Peyer's patch (tissue), 4 donors: ENCODE data around the gene SLC27A5. TPM values are rescaled to one million over a fixed set of nuclear protein-coding genes. Genes with fewer than 3 reads are reported as not detected.
"Not testable (repeated sequence)": the region's sequence is repeated elsewhere in the genome, so short reads cannot be mapped to it uniquely, and the experiment has no call there.

Source experiments
- DNase-seq, 3 donors: peaks; one replicate each; pipeline ENCODE4 v3.0.0-alpha.2; 2017 to 2019
- H3K27ac ChIP-seq, 4 donors: fragments of 200-600 bp; sonication (generic); one replicate each; pipeline ENCODE4 v1.5.1; 2016 to 2019
- H3K27me3 ChIP-seq, 2 donors: fragments of 200-600 bp; sonication (generic); one replicate each; pipeline ENCODE4 v1.5.1; 2019
- H3K36me3 ChIP-seq, 3 donors: fragments of 200-600 bp; sonication (generic); one replicate each; pipeline ENCODE4 v1.5.1; 2016 to 2019
- H3K4me1 ChIP-seq, 4 donors: fragments of 200-600 bp; sonication (generic); one replicate each; pipeline ENCODE4 v1.5.1; 2016 to 2019
- H3K4me3 ChIP-seq, 4 donors: fragments of 200-600 bp; sonication (generic); 1 replicate in 3 of 4; 2 replicates in 1 of 4; pipeline ENCODE4 v1.5.1; 2016 to 2019; ENCODE audit warnings: mild to moderate bottlenecking in 1 of 4
- H3K9me3 ChIP-seq, 4 donors: fragments of 200-600 bp; sonication (generic); one replicate each; pipeline ENCODE4 v1.5.1; 2016 to 2019; ENCODE audit warnings: mild to moderate bottlenecking in 1 of 4
- POLR2A ChIP-seq, 2 donors: fragments of 450-650 bp; IDR thresholded peaks; one replicate each; pipeline ENCODE4 v1.5.1; 2017; ENCODE audit warnings: antibody characterized with exemption in 2 of 2, mild to moderate bottlenecking in 2 of 2, moderate library complexity in 2 of 2
- total RNA-seq, 4 donors: library from RNA; depleted of rRNA; stranded (reverse); fragments of >200 nt; gene quantifications; one replicate each; pipeline ENCODE4 v1.1.0, GENCODE V29; 2016
- TF ChIP-seq, protein P1 (sequence below), 6 experiments: fragments of 450-650 bp in 4 of 6; fragments of 200-600 bp in 2 of 6; sonication (generic) in 1 of 6; IDR thresholded peaks; one replicate each; pipeline ENCODE4 v1.5.1; 2017 to 2019; ENCODE audit warnings: antibody characterized with exemption in 6 of 6, mild to moderate bottlenecking in 3 of 6, moderate library complexity in 1 of 6

Gene SLC27A5
- total RNA-seq, 4 donors from 2014 or later, result 0.88 to 6.3 (median 2.3) TPM

GRCh38 chr19:58456111-58456510 is 55.7 kb downstream of the SLC27A5 start:
- TF ChIP-seq POLR2A (IDR thresholded peaks at IDR 0.05), result no peak
- TF ChIP-seq, protein P1, sequence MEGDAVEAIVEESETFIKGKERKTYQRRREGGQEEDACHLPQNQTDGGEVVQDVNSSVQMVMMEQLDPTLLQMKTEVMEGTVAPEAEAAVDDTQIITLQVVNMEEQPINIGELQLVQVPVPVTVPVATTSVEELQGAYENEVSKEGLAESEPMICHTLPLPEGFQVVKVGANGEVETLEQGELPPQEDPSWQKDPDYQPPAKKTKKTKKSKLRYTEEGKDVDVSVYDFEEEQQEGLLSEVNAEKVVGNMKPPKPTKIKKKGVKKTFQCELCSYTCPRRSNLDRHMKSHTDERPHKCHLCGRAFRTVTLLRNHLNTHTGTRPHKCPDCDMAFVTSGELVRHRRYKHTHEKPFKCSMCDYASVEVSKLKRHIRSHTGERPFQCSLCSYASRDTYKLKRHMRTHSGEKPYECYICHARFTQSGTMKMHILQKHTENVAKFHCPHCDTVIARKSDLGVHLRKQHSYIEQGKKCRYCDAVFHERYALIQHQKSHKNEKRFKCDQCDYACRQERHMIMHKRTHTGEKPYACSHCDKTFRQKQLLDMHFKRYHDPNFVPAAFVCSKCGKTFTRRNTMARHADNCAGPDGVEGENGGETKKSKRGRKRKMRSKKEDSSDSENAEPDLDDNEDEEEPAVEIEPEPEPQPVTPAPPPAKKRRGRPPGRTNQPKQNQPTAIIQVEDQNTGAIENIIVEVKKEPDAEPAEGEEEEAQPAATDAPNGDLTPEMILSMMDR (IDR thresholded peaks at IDR 0.05), result no peak
- H3K27ac ChIP-seq, result no peak overlapping the region
- H3K4me3 ChIP-seq, result no peak overlapping the region
- H3K9me3 ChIP-seq, result no peaks in the 10 kb centered on the region
- H3K36me3 ChIP-seq, result peaks cover 0 to 18% (median 0%) of the 10 kb centered on the region in 3 donors
- H3K4me1 ChIP-seq, result peaks cover 0 to 1% (median 0%) of the 10 kb centered on the region in 4 donors
- DNase-seq, result no peak
- H3K27me3 ChIP-seq, result no peaks in the 10 kb centered on the region

DNA sequence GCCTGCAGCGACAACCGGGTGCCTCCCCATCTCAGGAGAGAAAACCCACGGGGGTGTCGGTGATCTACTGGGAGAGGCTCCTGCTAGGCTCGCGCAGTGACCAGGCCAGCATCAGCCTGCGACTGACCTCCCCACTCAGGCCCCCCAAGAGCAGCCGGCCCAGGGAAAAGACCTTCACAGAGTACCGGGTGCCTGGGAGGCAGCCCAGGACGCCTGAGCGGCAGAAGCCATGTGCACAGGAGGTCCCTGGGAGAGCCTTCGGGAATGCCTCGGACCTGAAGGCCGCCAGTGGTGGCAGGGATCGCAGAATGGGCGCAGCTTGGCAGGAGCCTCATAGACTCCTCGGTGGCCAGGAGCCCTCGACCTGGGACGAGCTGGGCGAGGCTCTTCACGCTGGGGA is 56.5 kb downstream of the SLC27A5 start:
- Histone ChIP-seq H3K27ac (no peak overlapping the region), H3K4me1 (peaks cover 0 to 8% (median 0%) of the 10 kb centered on the region in 4 donors), H3K9me3 (no peaks in the 10 kb centered on the region), H3K27me3 (no peaks in the 10 kb centered on the region), H3K4me3 (no peak overlapping the region), H3K36me3 (peaks cover 0 to 18% (median 0%) of the 10 kb centered on the region in 3 donors)
- TF ChIP-seq POLR2A (IDR thresholded peaks at IDR 0.05), result no peak
- TF ChIP-seq, protein P1 (IDR thresholded peaks at IDR 0.05), result no peak
- DNase-seq, result no peak

- peaks cover 0 to 6% (median 0%) of the 10 kb centered on the region in 4 donors for H3K9me3 ChIP-seq
- H3K4me3 ChIP-seq, result no peak overlapping the region
- no peak for DNase-seq
- H3K27ac ChIP-seq, result no peak overlapping the region
- no peak for TF ChIP-seq POLR2A (IDR thresholded peaks at IDR 0.05)
- TF ChIP-seq, protein P1 (IDR thresholded peaks at IDR 0.05), result no peak
- H3K4me1 ChIP-seq, result peaks cover 0 to 8% (median 0%) of the 10 kb centered on the region in 4 donors
- peaks cover 0 to 18% (median 0%) of the 10 kb centered on the region in 3 donors for H3K36me3 ChIP-seq
- H3K27me3 ChIP-seq, result no peaks in the 10 kb centered on the region
Observed at GRCh38 chr19:58453743-58454142, 58.0 kb downstream of the SLC27A5 start.

- peak; percentile 97 to 98 (median 97) for DNase-seq
- no peaks in the 10 kb centered on the region for H3K27me3 ChIP-seq
- peaks cover 0 to 5% (median 0%) of the 10 kb centered on the region in 3 donors for H3K36me3 ChIP-seq
- H3K9me3 ChIP-seq, result peaks cover 0 to 9% (median 0%) of the 10 kb centered on the region in 4 donors
- H3K4me1 ChIP-seq, result peaks cover 0 to 8% (median 0%) of the 10 kb centered on the region in 4 donors
- TF ChIP-seq, protein P1 (IDR thresholded peaks at IDR 0.05), result no peak
- TF ChIP-seq POLR2A (IDR thresholded peaks at IDR 0.05), result peak in 1 of 2 donors; percentile 46
- peak within 1 kb of the TSS; percentile 79 to 93 (median 88) for H3K4me3 ChIP-seq
- H3K27ac ChIP-seq, result peak within 1 kb of the TSS; percentile 48 to 77 (median 58)
Observed at GRCh38 chr19:58451358-58452101, 60.3 kb downstream of the SLC27A5 start, which contains the start of gene ZNF324B. ZNF324B (plus strand) TSS chr19:58451622; CDS start chr19:58453702, 2,080 bp downstream.

- Histone ChIP-seq H3K27ac (peak overlapping the region in 1 of 4 donors; percentile 77), H3K4me3 (peak overlapping the region; percentile 79 to 93 (median 88)), H3K27me3 (no peaks in the 10 kb centered on the region), H3K9me3 (peaks cover 0 to 9% (median 0%) of the 10 kb centered on the region in 4 donors), H3K4me1 (peaks cover 0 to 8% (median 0%) of the 10 kb centered on the region in 4 donors), H3K36me3 (no peaks in the 10 kb centered on the region)
- no peak for DNase-seq
- TF ChIP-seq, protein P1 (IDR thresholded peaks at IDR 0.05), result no peak
- no peak for TF ChIP-seq POLR2A (IDR thresholded peaks at IDR 0.05)
Observed at GRCh38 chr19:58450856-58451357, 60.9 kb downstream of the SLC27A5 start.

DNA sequence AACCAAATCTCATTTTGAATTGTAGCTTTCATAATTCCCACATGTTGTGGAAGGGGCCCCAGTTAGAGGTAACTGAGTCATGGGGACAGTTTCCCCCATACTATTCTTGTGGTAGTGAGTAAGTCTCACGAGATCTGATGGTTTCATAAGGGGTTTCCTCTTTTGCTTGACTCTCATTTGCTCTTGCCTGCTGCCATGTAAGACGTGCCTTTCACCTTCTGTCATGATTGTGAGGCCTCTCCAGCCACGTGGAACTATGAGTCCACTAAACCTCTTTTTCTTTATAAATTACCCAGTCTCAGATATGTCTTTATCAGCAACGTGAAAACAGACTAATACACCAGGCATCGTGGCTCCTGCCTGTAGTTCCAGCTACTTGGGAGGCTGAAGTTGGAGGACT is 61.8 kb downstream of the SLC27A5 start:
- H3K9me3 ChIP-seq, H3K36me3 ChIP-seq, DNase-seq, H3K4me3 ChIP-seq, H3K4me1 ChIP-seq, H3K27me3 ChIP-seq, H3K27ac ChIP-seq: not testable (repeated sequence)

GRCh38 chr19:58448860-58449259 is 62.9 kb downstream of the SLC27A5 start:
- H3K4me1 ChIP-seq, H3K9me3 ChIP-seq, H3K27me3 ChIP-seq, H3K27ac ChIP-seq, DNase-seq, H3K36me3 ChIP-seq, H3K4me3 ChIP-seq: not testable (repeated sequence)
